CD4-positive, CD25-positive, alpha-beta regulatory T cell (primary cell): Measurements from ENCODE around the gene VAMP5. TPM values are rescaled to one million over a fixed set of nuclear protein-coding genes. Genes with fewer than 3 reads are reported as not detected.
A peak's percentile ranks its signal among the peaks of the same experiment; 100 is the strongest.
"Not testable (repeated sequence)": the region's sequence is repeated elsewhere in the genome, so short reads cannot be mapped to it uniquely, and the experiment has no call there.

Experiments
- ATAC-seq, 2 donors: fragments of 150-1000 bp; cut with Tn5 transposase; one replicate each; pipeline ENCODE4 v1.10.0; 2021; ENCODE audit warnings: low read depth in 2 of 2, moderate number of reproducible peaks in 2 of 2, moderate library complexity in 1 of 2
- DNase-seq, 3 donors: peaks; one replicate each; pipeline versions ENCODE4 v3.0.0 to v3.0.0-alpha.2; 2012 to 2022; ENCODE audit warnings: mixed read lengths in 1 of 3
- H3K27ac ChIP-seq: one replicate; pipeline ENCODE4 v1.7.0; 2013; ENCODE audit warnings: mild to moderate bottlenecking, low read length; ENCODE audit not compliant: insufficient read depth, poor library complexity, severe bottlenecking
- H3K27me3 ChIP-seq: one replicate; pipeline ENCODE4 v1.7.0; 2013; ENCODE audit warnings: low read length; ENCODE audit not compliant: control insufficient read depth, insufficient read depth
- H3K36me3 ChIP-seq: one replicate; pipeline ENCODE4 v1.7.0; 2013; ENCODE audit warnings: mild to moderate bottlenecking, low read length, moderate library complexity; ENCODE audit not compliant: control insufficient read depth, insufficient read depth
- H3K4me1 ChIP-seq: 2 replicates; pipeline ENCODE4 v1.7.0; 2013; ENCODE audit warnings: mild to moderate bottlenecking, low read length; ENCODE audit not compliant: insufficient read depth, control insufficient read depth, poor library complexity, severe bottlenecking
- H3K4me3 ChIP-seq: one replicate; pipeline ENCODE4 v1.7.0; 2013; ENCODE audit warnings: low read depth, mild to moderate bottlenecking, low read length, moderate library complexity
- H3K9me3 ChIP-seq, 2 experiments: 1 replicate in 1 of 2; 2 replicates in 1 of 2; pipeline ENCODE4 v1.7.0; 2013; ENCODE audit warnings: low read length in 2 of 2, mild to moderate bottlenecking in 1 of 2, moderate library complexity in 1 of 2; ENCODE audit not compliant: control insufficient read depth in 2 of 2
- H3K27ac Mint-ChIP-seq, 3 donors: one replicate each; pipeline ENCODE4 v1.8.0; 2020 to 2022; ENCODE audit warnings: mild to moderate bottlenecking in 3 of 3, mixed read lengths in 3 of 3, moderate library complexity in 2 of 3
- H3K27me3 Mint-ChIP-seq: one replicate; pipeline ENCODE4 v1.8.0; 2022; ENCODE audit warnings: mild to moderate bottlenecking, mixed read lengths
- H3K36me3 Mint-ChIP-seq: one replicate; pipeline ENCODE4 v1.8.0; 2020; ENCODE audit warnings: mixed read lengths
- H3K4me1 Mint-ChIP-seq, 4 donors: one replicate each; pipeline ENCODE4 v1.8.0; 2020 to 2022; ENCODE audit warnings: mixed read lengths in 4 of 4, mild to moderate bottlenecking in 1 of 4
- H3K4me3 Mint-ChIP-seq, 4 donors: one replicate each; pipeline ENCODE4 v1.8.0; 2020 to 2022; ENCODE audit warnings: mild to moderate bottlenecking in 4 of 4, mixed read lengths in 4 of 4, moderate library complexity in 3 of 4
- H3K9me3 Mint-ChIP-seq, 7 donors: one replicate each; pipeline ENCODE4 v1.8.0; 2020 to 2022; ENCODE audit warnings: mixed read lengths in 7 of 7, mild to moderate bottlenecking in 3 of 7, moderate library complexity in 2 of 7
- polyA plus RNA-seq, 4 donors: library from polyadenylated mRNA; unstranded; fragments of 300-500 nt; fragmentation: Illumina TruSeq; gene quantifications; one replicate each; pipeline ENCODE4 v1.2.3, GENCODE V29; 2021
- total RNA-seq: library from RNA; stranded (reverse); gene quantifications from one replicate; pipeline ENCODE4 v1.2.3, GENCODE V29; 2022

Gene VAMP5
- total and polyA plus RNA-seq, 5 donors from 2014 or later = 54.8 to 215 (median 158) TPM

DNA sequence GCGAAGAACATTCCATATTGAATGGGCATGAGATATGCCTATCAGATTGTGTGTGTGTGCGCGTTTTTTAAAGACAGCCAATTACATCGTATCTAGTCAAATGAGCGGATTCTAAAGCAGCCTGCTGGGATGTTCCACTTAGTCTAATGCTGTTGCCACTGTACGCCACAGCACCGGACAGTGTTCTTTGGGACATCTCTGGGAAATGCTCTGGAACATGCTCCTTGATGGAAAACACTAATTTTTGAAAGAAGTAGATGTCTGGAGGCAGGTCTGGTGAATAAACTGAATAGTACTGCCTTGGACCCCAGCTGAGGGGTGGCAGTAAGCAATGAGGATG, 21.9 kb downstream of the VAMP5 start:
- no peaks in the 10 kb centered on the region for H3K27me3 ChIP-seq
- H3K27ac ChIP-seq = no peak overlapping the region
- H3K27me3 Mint-ChIP-seq = no peaks in the 10 kb centered on the region
- H3K36me3 Mint-ChIP-seq = peaks cover 20% of the 10 kb centered on the region
- ATAC-seq = no peak
- peaks cover 5 to 75% (median 39%) of the 10 kb centered on the region in 4 donors for H3K4me1 Mint-ChIP-seq
- no peak for DNase-seq
- no peaks in the 10 kb centered on the region for H3K9me3 Mint-ChIP-seq
- no peak overlapping the region for H3K27ac Mint-ChIP-seq
- peak overlapping the region in 2 of 4 donors; percentile 24 to 84 for H3K4me3 Mint-ChIP-seq
- H3K4me1 ChIP-seq = peaks cover 39% of the 10 kb centered on the region
- no peak overlapping the region for H3K4me3 ChIP-seq
- H3K36me3 ChIP-seq = peaks cover 25% of the 10 kb centered on the region
- H3K9me3 ChIP-seq = no peaks in the 10 kb centered on the region

GRCh38 chr2:85607268-85608215, 23.3 kb downstream of the VAMP5 start:
- peaks cover 20% of the 10 kb centered on the region for H3K36me3 Mint-ChIP-seq
- peaks cover 5 to 75% (median 42%) of the 10 kb centered on the region in 4 donors for H3K4me1 Mint-ChIP-seq

GRCh38 chr2:85611217-85611704, 27.0 kb downstream of the VAMP5 start:
- H3K4me1 Mint-ChIP-seq = peaks cover 4 to 53% (median 26%) of the 10 kb centered on the region in 4 donors
- H3K9me3 Mint-ChIP-seq = no peaks in the 10 kb centered on the region
- peak overlapping the region; percentile 98 to 99 (median 99) for H3K4me3 Mint-ChIP-seq
- peaks cover 19% of the 10 kb centered on the region for H3K4me1 ChIP-seq
- no peaks in the 10 kb centered on the region for H3K27me3 Mint-ChIP-seq
- peak in 1 of 3 donors; percentile 29 for DNase-seq
- no peaks in the 10 kb centered on the region for H3K27me3 ChIP-seq
- H3K36me3 ChIP-seq = peaks cover 23% of the 10 kb centered on the region
- ATAC-seq = peak in 1 of 2 donors; percentile 3
- peaks cover 17% of the 10 kb centered on the region for H3K36me3 Mint-ChIP-seq
- peak overlapping the region; percentile 92 for H3K4me3 ChIP-seq
- peak overlapping the region; percentile 92 to 97 (median 93) for H3K27ac Mint-ChIP-seq
- H3K9me3 ChIP-seq = no peaks in the 10 kb centered on the region
- peak overlapping the region; percentile 76 for H3K27ac ChIP-seq

More at GRCh38 chr2:85607268-85608215, 23.3 kb downstream of the VAMP5 start:
- no peaks in the 10 kb centered on the region for H3K9me3 ChIP-seq
- H3K27me3 Mint-ChIP-seq = no peaks in the 10 kb centered on the region
- no peak overlapping the region for H3K27ac ChIP-seq
- no peaks in the 10 kb centered on the region for H3K9me3 Mint-ChIP-seq
- peaks cover 36% of the 10 kb centered on the region for H3K4me1 ChIP-seq
- H3K4me3 ChIP-seq = no peak overlapping the region
- peak overlapping the region in 2 of 4 donors; percentile 81 to 87 for H3K4me3 Mint-ChIP-seq
- ATAC-seq (no peak), DNase-seq (no peak)
- H3K36me3 ChIP-seq = peaks cover 25% of the 10 kb centered on the region
- peak overlapping the region in 2 of 3 donors; percentile 31 to 53 for H3K27ac Mint-ChIP-seq
- H3K27me3 ChIP-seq = no peaks in the 10 kb centered on the region

DNA sequence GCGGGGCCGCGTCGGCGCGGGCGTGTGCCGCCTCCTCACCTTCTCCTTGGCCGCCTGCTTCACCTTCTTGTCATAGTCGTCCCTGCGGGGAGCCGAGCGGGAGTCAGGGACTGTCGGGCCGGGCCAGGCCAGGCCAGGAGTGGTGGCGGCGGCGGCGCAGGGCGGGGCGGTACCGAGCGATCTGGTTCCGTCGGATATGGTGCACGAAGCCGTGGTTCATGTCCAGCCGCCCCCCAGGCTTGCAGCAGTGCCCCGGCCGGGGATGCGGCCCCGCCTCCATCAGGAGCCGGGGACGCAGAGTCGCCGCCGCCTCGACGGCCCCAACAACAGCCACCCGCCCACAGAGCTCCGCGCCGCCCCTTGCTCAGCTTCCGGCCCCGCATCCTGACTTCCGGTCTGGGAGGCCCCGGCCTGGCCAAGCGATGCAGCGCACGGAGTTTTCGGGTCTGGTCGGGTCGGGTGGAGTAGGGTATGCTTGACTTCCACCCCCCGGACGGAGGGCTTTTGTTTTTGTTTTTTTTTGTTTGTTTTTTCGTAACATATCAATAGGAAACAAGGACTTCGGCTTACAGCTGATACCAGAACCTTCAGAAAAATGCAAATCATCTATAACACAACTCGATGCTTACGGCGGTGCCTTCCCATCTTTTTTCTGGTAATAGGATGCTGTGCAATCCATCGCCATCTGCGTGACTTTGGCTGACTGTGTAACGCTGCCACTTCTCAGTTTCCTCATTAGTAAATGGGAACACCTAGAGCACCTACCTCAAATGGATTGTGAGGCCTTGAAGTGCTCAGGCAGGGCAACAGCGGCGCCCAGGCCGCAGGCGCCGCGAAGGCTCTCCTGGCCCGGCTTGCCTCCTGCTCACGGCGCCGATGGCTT, 27.7 kb downstream of the VAMP5 start, which contains the start of gene C2orf68:
Gene C2orf68 (minus strand): TSS at position 362 of the 883 bp plus-strand sequence. CDS start 82 bp downstream, at position 280.
- peaks cover 4 to 50% (median 26%) of the 10 kb centered on the region in 4 donors for H3K4me1 Mint-ChIP-seq
- H3K4me1 ChIP-seq = peaks cover 22% of the 10 kb centered on the region
- H3K4me3 ChIP-seq = peak within 1 kb of the TSS; percentile 92

GRCh38 chr2:85613717-85614515, 29.7 kb downstream of the VAMP5 start:
- H3K4me3 ChIP-seq = no peak overlapping the region
- peaks cover 34% of the 10 kb centered on the region for H3K4me1 ChIP-seq
- no peaks in the 10 kb centered on the region for H3K9me3 Mint-ChIP-seq
- H3K27me3 Mint-ChIP-seq = no peaks in the 10 kb centered on the region
- H3K27me3 ChIP-seq = no peaks in the 10 kb centered on the region
- peak overlapping the region; percentile 15 to 99 (median 52) for H3K4me3 Mint-ChIP-seq
- peaks cover 6% of the 10 kb centered on the region for H3K36me3 ChIP-seq
- ATAC-seq (no peak), DNase-seq (no peak)
- peaks cover 4 to 48% (median 22%) of the 10 kb centered on the region in 4 donors for H3K4me1 Mint-ChIP-seq
- peaks cover 5% of the 10 kb centered on the region for H3K36me3 Mint-ChIP-seq
- H3K27ac Mint-ChIP-seq = peak overlapping the region in 1 of 3 donors; percentile 49
- H3K27ac ChIP-seq = no peak overlapping the region
- no peaks in the 10 kb centered on the region for H3K9me3 ChIP-seq

More for the DNA sequence above, 27.7 kb downstream of the VAMP5 start, which contains the start of gene C2orf68:
- Histone ChIP-seq H3K36me3 (peaks cover 23% of the 10 kb centered on the region), H3K27ac (peak within 1 kb of the TSS; percentile 76), H3K9me3 (no peaks in the 10 kb centered on the region), H3K27me3 (no peaks in the 10 kb centered on the region)
- Mint-ChIP-seq H3K4me3 (peak within 1 kb of the TSS; percentile 98 to 99 (median 99)), H3K36me3 (peaks cover 17% of the 10 kb centered on the region), H3K27ac (peak within 1 kb of the TSS; percentile 93 to 97 (median 95)), H3K27me3 (no peaks in the 10 kb centered on the region), H3K9me3 (no peaks in the 10 kb centered on the region)
- ATAC-seq = peak; percentile 62 to 71
- peak; percentile 79 to 92 (median 82) for DNase-seq

GRCh38 chr2:85614757-85615156, 30.5 kb downstream of the VAMP5 start:
- not testable (repeated sequence) for DNase-seq, H3K9me3 ChIP-seq, H3K36me3 Mint-ChIP-seq, H3K4me3 ChIP-seq, H3K27ac Mint-ChIP-seq, ATAC-seq, H3K27me3 ChIP-seq, H3K27me3 Mint-ChIP-seq, H3K36me3 ChIP-seq, H3K9me3 Mint-ChIP-seq, H3K27ac ChIP-seq
- Mint-ChIP-seq H3K4me1 (peaks cover 4 to 44% (median 24%) of the 10 kb centered on the region in 4 donors), H3K4me3 (peak overlapping the region in 2 of 4 donors; percentile 99)
- peaks cover 34% of the 10 kb centered on the region for H3K4me1 ChIP-seq
